Measurements from ENCODE around the gene RAB3A. TPM values are rescaled to one million over a fixed set of nuclear protein-coding genes. Genes with fewer than 3 reads are reported as not detected.

Gene RAB3A
- polyA plus RNA-seq, 6 donors from 2014 or later, result 0.21 to 2.8 (median 0.80) TPM

DNA sequence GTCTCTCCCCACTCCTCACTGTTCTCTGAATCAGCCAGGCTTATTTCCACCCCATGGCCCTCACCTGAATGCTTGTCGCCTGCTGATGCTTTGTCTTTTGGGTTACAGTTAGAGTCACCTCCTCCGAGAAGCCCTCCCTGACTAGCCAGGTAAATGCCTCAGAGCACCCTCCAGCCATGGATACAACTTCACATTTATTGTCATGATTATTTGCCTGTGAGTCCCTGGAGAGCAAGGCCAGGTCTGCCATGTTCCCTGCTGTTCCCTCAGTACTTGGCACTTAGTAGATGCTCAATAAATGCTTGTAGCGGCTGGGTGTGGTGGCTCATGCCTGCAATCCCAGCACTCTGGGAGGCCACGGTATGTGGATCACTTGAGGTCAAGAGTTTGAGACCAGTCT lies 26.1 kb upstream of the RAB3A start:
- peak overlapping the region in 1 of 8 donors; percentile 62 for H3K4me3 Mint-ChIP-seq
- H3K9me3 Mint-ChIP-seq, result peaks cover 2 to 13% (median 8%) of the 10 kb centered on the region in 7 donors
- peaks cover 0 to 11% of the 10 kb centered on the region in 2 donors for H3K36me3 Mint-ChIP-seq
- H3K27me3 Mint-ChIP-seq, result peaks cover 53 to 87% (median 85%) of the 10 kb centered on the region in 3 donors
- no peak overlapping the region for H3K27ac Mint-ChIP-seq
- ATAC-seq (ENCODE audit: low read depth in 2 of 2), result no peak
- peaks cover 34 to 53% (median 40%) of the 10 kb centered on the region in 3 donors for H3K4me1 Mint-ChIP-seq
- DNase-seq, result no peak

DNA sequence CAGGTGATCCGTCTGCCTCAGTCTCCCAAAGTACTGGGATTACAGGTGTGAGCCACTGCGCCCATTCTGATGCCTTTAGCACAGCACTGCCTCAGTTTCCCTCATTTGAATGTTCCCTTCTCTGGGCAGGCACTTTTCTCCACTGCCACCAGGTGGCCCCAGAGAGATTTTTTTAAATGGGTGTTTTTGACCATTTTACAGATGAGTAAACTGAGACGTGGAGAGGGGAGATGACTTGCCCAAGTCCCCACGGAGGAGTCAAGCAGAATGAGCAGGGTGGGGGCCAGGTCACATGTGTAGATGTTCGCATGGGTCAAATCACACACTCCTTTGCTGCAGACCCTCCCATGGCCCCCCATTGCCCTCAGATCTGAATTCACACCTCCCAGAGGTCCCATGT lies 25.6 kb upstream of the RAB3A start:
- H3K36me3 Mint-ChIP-seq, result peaks cover under 1 to 11% of the 10 kb centered on the region in 2 donors
- H3K27ac Mint-ChIP-seq, result no peak overlapping the region
- H3K4me3 Mint-ChIP-seq, result no peak overlapping the region

DNA sequence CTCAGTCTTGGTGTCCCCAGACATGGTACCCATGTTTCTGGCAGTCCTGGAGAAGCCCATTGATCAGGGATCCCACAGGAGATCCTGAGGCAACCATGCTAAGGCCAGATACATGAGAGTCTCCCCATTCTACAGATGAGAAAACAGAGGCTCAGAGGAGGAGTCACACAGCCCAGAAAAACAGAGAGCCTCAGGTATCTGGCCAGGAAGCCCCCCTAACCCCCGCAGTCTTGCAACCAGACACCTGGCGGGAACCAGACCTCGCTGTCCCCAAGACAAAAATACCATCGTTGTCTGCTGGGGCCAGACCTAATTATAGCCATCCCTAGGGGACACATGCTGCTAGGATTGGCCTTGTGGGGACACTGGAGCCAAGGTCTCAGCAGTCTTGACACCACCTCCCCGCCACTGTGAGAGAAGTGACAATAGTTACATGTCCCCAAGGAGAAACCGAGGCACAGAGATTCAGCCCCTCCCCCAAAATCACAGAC lies 24.0 kb upstream of the RAB3A start:
- H3K4me1 Mint-ChIP-seq, result peaks cover 36 to 61% (median 43%) of the 10 kb centered on the region in 3 donors
- DNase-seq (no peak), ATAC-seq (ENCODE audit: low read depth in 2 of 2) (no peak)
- no peak overlapping the region for H3K27ac Mint-ChIP-seq
- peaks cover 57 to 84% (median 81%) of the 10 kb centered on the region in 3 donors for H3K27me3 Mint-ChIP-seq
- no peak overlapping the region for H3K4me3 Mint-ChIP-seq
- H3K36me3 Mint-ChIP-seq, result peaks cover under 1 to 3% of the 10 kb centered on the region in 2 donors
- H3K9me3 Mint-ChIP-seq, result peaks cover 0 to 6% (median 4%) of the 10 kb centered on the region in 7 donors

More for the DNA sequence above, 25.6 kb upstream of the RAB3A start:
- Mint-ChIP-seq H3K9me3 (peaks cover 2 to 13% (median 8%) of the 10 kb centered on the region in 7 donors), H3K27me3 (peaks cover 56 to 87% (median 86%) of the 10 kb centered on the region in 3 donors), H3K4me1 (peaks cover 38 to 57% (median 44%) of the 10 kb centered on the region in 3 donors)
- ATAC-seq (ENCODE audit: low read depth in 2 of 2) (no peak), DNase-seq (no peak)

DNA sequence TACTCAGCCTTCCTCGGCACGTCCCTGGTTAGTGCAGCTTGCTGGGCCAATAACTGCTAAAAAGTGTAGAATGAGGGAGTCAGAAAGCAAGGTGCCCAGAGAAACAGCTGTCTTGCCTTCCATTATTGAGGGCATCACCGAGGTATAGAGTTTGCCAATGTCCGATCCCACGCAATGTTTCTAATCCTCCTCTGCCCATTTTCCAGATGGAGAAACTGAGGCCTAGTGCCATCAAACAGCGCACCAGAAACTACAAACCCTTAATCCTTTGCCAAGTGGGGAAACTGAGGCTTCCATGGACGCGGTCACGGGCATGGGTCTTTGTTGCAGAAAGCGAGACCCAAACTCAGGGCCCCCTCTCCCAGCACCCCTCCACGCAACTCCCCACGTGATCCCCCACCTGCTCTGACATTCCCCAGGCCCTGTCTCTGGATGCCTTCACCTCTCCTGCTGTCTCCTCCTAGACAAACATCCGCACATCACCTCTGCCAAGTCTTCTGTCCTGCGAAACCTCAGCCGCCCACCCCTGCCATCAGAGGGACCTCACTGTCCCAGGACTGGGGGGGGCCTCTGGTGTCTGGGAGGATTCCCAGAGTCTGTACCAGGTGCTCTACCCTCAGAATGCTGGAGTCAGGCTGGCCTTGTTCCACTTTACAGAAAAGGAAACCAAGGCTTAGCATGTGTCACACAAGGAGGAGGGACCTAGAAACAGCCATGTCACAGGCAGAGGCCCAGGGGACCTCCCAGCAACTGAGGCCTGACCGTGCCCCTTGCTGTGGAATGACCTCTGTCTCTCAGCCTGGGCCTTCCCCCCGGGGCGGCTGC lies 23.3 kb upstream of the RAB3A start:
- DNase-seq, result no peak
- H3K4me3 Mint-ChIP-seq, result peak overlapping the region in 1 of 8 donors; percentile 22
- H3K9me3 Mint-ChIP-seq, result peaks cover 0 to 4% (median 0%) of the 10 kb centered on the region in 7 donors
- H3K36me3 Mint-ChIP-seq, result peaks cover 0 to 3% of the 10 kb centered on the region in 2 donors
- H3K27ac Mint-ChIP-seq, result no peak overlapping the region
- peaks cover 30 to 55% (median 38%) of the 10 kb centered on the region in 3 donors for H3K4me1 Mint-ChIP-seq
- no peak for ATAC-seq (ENCODE audit: low read depth in 2 of 2)
- H3K27me3 Mint-ChIP-seq, result peaks cover 52 to 84% (median 81%) of the 10 kb centered on the region in 3 donors

DNA sequence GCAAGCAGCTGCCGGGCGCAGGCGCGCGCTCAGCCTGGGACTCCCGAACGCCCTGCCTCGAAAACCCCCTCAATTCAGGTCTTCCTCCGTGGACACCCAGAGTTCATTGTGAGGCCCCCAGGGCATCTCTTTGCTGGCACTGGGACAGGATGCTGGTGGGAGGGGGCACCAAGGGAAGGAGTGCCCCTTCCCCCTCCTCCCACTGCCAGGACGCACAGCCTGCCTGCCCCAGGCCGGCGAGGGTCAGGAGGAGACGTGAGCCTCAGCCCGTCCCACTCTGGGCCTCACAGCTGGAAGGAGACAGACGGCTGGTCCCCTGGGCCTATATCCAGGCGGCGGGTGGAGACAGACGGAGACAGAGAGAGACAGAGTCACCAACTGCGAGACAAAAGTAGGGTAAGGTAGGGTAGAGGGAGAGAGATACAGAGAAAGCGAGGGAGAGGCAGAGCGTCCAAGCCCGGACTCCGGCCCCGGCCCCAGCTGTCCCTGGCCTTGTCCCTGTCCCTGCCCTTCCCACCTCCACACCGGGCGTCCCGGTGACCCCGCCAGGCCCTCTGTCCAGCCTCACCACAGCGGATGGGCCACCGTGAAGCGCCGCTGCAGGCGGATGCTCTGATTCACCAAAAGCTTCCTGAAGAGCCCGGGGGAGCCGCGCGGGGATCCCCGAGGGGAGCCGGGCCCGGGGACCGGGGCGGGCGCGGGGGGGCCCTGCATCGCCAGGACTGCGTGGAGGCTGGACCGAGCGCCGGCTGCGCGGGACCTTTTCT lies 22.0 kb upstream of the RAB3A start, which contains the start of gene PDE4C:
PDE4C (minus strand) TSS at position 737 of the 767 bp plus-strand sequence; CDS start at position 714, 23 bp downstream.
- peak within 1 kb of the TSS in 1 of 6 donors; percentile 41 for H3K27ac Mint-ChIP-seq
- H3K4me3 Mint-ChIP-seq, result peak within 1 kb of the TSS in 7 of 8 donors; percentile 61 to 90 (median 87)
- peaks cover 0 to 3% of the 10 kb centered on the region in 2 donors for H3K36me3 Mint-ChIP-seq
- peaks cover 21 to 42% (median 32%) of the 10 kb centered on the region in 3 donors for H3K4me1 Mint-ChIP-seq
- peaks cover 48 to 84% (median 82%) of the 10 kb centered on the region in 3 donors for H3K27me3 Mint-ChIP-seq
- ATAC-seq (ENCODE audit: low read depth in 2 of 2), result no peak
- DNase-seq, result no peak
- peaks cover 0 to 4% (median 0%) of the 10 kb centered on the region in 7 donors for H3K9me3 Mint-ChIP-seq

DNA sequence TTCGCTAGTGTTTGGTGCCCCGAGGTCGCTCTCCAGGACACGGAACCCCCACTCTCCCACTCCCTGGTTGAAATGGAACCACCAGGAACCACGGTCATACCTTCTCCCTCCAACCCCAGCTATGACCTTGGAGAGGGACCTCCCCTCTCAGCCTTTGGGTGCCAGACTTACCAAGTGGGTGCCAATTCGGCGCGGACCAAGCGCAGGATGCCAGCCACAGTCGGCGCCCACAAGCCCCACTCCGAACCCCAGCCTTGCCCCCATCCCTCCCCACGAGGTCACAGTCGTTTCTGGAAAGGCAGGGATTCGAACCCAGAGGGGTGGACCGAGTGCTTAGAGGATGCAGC lies 21.5 kb upstream of the RAB3A start:
- peak overlapping the region in 1 of 6 donors; percentile 41 for H3K27ac Mint-ChIP-seq

DNA sequence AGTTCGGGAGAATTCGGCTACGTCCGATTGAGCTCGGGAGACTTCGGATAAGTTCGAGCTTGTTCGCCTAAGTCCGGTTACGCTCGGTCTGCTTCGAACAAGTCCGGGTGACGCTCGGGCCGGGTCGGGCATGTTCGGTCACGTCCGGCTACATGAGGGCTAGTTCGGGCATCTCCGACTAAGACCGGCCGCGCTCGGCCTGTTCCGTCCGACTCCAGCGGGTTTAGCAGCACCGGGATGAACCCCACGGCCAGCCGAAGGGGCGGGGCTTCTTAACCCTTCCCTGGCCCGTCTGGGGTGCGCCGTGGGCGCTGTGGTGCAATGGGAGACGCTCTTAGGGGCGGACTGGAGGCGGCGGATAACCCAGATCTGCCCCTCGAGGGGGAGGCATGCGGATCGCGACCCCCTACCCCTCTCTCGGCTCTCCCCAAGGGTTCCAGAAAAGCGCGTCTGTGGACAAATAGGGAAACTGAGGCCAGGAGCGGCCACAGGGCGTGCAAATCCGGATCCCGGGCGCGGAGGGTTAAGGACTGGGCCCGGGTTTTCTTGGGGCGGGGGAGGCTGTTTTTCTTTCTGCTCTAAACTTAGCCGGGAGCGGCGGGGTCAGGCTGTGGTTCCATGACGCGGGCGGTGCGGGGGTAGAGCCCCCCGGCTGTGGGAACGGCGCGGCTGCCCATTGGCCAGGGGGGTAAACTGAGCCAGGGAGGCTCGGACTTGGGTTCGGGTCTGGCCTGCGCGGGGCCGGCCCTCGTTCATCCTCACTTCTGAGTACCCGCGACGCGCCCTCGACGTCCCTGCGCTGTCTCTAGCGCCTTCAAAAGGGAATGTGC lies 20.9 kb upstream of the RAB3A start:
- H3K27me3 Mint-ChIP-seq, result peaks cover 42 to 83% (median 82%) of the 10 kb centered on the region in 3 donors
- peaks cover 0 to 3% of the 10 kb centered on the region in 2 donors for H3K36me3 Mint-ChIP-seq
- peak overlapping the region in 3 of 6 donors; percentile 22 to 93 (median 86) for H3K27ac Mint-ChIP-seq
- DNase-seq (peak; percentile 79), ATAC-seq (ENCODE audit: low read depth in 2 of 2) (peak; percentile 93 to 94)
- peaks cover 17 to 39% (median 32%) of the 10 kb centered on the region in 3 donors for H3K4me1 Mint-ChIP-seq
- H3K4me3 Mint-ChIP-seq, result peak overlapping the region; percentile 57 to 92 (median 90)
- peaks cover 0 to 7% (median 0%) of the 10 kb centered on the region in 7 donors for H3K9me3 Mint-ChIP-seq

More for the DNA sequence above, 21.5 kb upstream of the RAB3A start:
- ATAC-seq (ENCODE audit: low read depth in 2 of 2), result no peak
- H3K27me3 Mint-ChIP-seq, result peaks cover 42 to 84% (median 82%) of the 10 kb centered on the region in 3 donors
- H3K4me3 Mint-ChIP-seq, result peak overlapping the region in 7 of 8 donors; percentile 61 to 90 (median 87)
- peaks cover 0 to 3% of the 10 kb centered on the region in 2 donors for H3K36me3 Mint-ChIP-seq
- DNase-seq, result no peak
- H3K9me3 Mint-ChIP-seq, result peaks cover 0 to 7% (median 0%) of the 10 kb centered on the region in 7 donors
- peaks cover 17 to 39% (median 32%) of the 10 kb centered on the region in 3 donors for H3K4me1 Mint-ChIP-seq

DNA sequence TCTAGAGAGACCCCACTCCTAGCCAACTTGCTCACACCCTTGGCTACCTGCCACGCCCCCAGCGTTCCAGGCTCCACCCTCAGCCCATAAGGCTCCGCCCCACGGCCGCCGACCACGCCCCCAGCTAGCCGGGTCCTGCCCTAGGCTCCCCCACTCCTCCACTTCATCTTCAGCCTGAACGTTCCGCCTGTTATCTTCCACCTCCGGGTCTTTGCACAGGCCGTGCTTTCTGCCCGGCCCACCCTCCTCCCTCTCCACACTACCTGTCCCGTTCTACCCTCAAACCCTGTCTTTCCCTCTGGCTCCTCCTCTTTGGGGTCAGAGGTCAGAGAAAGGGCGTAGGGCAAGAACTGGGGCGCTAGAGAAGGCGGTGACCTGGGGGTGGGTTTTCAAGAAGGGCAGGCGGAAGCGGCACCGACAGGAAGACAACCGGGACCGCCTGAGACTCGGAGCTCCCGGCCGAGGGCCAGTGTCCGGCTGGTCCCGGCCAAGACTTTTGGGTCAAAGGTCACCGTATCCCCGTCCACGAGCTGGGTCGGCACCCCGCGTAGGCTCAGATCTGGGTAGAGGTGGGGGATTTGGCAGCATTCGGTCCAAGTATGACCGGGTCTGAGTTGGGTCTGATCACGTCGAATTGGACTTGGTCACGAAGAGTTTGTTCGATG lies 20.1 kb upstream of the RAB3A start:
- H3K36me3 Mint-ChIP-seq, result peaks cover 0 to 3% of the 10 kb centered on the region in 2 donors
- peak overlapping the region; percentile 57 to 92 (median 90) for H3K4me3 Mint-ChIP-seq
- H3K9me3 Mint-ChIP-seq, result peaks cover 0 to 7% (median 0%) of the 10 kb centered on the region in 7 donors
- DNase-seq (no peak), ATAC-seq (ENCODE audit: low read depth in 2 of 2) (peak in 1 of 2 donors; percentile 21)
- H3K4me1 Mint-ChIP-seq, result peaks cover 17 to 39% (median 32%) of the 10 kb centered on the region in 3 donors
- peaks cover 37 to 83% (median 81%) of the 10 kb centered on the region in 3 donors for H3K27me3 Mint-ChIP-seq
- peak overlapping the region in 2 of 6 donors; percentile 22 to 93 for H3K27ac Mint-ChIP-seq

DNA sequence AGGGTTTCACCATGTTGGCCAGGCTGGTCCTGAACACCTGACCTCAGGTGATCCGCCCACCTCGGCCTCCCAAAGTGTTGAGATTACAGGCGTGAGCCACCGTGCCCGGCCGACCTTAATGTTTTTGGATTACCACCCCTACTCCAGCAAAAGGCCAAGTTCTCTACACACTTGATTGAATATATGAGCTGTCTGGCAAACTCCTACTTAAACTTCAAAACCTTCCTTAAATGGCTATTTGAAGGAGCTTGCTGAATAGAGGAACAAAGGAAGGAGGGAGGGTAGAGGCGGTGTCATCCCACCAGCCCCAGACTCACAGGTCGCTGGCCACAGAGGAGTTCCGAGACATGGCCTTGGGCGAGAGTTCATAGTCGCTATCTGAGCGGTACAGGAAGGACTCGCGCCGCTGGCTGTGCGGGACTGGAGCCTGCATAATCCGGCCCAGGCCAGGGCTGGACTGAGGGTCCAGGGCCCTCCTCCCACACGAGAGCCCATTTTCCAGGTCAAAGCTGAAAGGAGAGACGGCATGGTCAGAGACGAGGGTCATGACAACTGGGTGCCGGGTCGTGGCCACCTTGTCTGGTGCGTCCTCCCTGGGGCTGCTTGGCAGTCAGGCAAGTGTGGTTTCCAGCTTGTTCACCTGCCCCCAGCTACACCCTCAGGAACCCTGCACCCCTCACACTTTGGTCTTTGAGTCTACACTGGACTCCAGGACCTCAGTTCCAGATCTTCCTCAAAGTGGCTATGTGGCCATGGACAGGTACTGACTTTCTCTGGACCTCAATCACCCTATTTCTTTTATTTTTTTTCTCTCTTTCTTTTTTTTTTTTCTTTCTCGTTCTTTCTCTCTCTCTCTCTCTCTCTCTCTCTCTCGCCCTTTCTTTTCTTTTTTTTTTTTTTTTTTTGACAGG lies 18.2 kb upstream of the RAB3A start:
- Mint-ChIP-seq H3K9me3 (peaks cover 0 to 7% (median 0%) of the 10 kb centered on the region in 7 donors), H3K4me1 (peaks cover 13 to 32% (median 27%) of the 10 kb centered on the region in 3 donors), H3K27me3 (peaks cover 33 to 78% (median 76%) of the 10 kb centered on the region in 3 donors), H3K36me3 (peaks cover 0 to 3% of the 10 kb centered on the region in 2 donors), H3K27ac (peak overlapping the region in 1 of 6 donors; percentile 78), H3K4me3 (peak overlapping the region in 2 of 8 donors; percentile 37 to 72)
- ATAC-seq (ENCODE audit: low read depth in 2 of 2), result no peak
- DNase-seq, result no peak

DNA sequence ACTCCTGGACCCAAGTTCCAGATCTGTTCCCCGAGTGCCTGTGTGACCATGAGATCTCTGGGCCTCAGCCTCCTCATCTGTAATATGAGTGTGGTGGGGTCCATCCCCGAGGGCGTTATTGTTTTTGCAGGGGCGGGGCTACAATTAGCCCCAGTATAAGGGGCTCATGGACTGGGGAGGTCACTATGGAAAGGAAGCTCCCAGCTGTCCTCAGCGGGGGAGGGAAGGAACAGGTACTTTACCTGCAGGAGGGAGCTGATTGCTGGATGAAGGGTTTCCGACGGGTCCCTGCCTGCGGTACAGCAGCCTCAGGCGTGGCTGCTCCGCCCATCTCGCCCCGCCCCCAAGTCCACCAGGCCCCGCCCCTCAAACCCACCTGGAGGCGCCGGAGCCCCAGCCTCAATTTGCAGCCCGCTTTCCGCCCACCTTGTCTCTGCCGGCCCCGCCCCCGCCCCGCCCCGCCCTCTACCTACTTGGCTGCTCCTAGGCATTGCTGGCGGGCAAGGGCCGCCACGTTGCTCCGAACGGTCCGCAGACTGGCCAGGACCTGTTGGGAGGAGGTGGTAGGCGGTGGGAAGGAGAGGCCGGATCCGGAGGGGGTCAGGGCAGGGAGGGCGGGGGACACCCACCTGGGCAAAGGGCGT lies 16.9 kb upstream of the RAB3A start:
- H3K36me3 Mint-ChIP-seq, result peaks cover 0 to 3% of the 10 kb centered on the region in 2 donors
- H3K4me1 Mint-ChIP-seq, result peaks cover 10 to 24% (median 19%) of the 10 kb centered on the region in 3 donors
- no peak for DNase-seq
- peaks cover 0 to 7% (median 0%) of the 10 kb centered on the region in 7 donors for H3K9me3 Mint-ChIP-seq
- H3K27ac Mint-ChIP-seq, result peak overlapping the region in 1 of 6 donors; percentile 32
- H3K27me3 Mint-ChIP-seq, result peaks cover 24 to 66% (median 66%) of the 10 kb centered on the region in 3 donors
- peak overlapping the region in 3 of 8 donors; percentile 9 to 42 (median 20) for H3K4me3 Mint-ChIP-seq
- no peak for ATAC-seq (ENCODE audit: low read depth in 2 of 2)
